Stimulated activated CD8-positive, alpha-beta memory T cell treated with anti-CD3 and anti-CD28 coated beads, Interleukin-7, amount 100 ng/mL, for 4 hours (primary cell): Measurements from ENCODE around the gene MRTFB.
"Not testable (repeated sequence)": the region's sequence is repeated elsewhere in the genome, so short reads cannot be mapped to it uniquely, and the experiment has no call there.

Experiments used
- DNase-seq, 2 donors: peaks; one replicate each; pipeline ENCODE4 v3.0.0-alpha.2; 2020; ENCODE audit warnings: low read depth in 2 of 2

Gene MRTFB

DNA sequence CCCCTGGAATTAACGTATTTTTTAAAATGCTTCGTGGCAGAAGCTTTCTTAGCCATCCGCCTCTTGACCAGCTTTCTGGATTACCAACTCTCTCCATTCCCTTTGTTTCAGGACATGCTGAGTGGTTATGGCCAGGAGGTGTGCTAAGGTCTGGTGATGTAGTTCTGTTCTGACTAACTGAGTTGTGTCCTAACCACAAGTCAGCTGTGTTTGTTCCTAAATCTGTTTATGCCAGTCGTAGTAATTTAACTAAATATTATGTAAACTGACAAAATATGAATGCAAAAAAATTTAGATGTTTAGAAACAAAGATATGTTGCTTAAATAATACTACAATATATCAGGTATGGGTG, 61.6 kb downstream of the MRTFB start:
- no peak for DNase-seq

DNA sequence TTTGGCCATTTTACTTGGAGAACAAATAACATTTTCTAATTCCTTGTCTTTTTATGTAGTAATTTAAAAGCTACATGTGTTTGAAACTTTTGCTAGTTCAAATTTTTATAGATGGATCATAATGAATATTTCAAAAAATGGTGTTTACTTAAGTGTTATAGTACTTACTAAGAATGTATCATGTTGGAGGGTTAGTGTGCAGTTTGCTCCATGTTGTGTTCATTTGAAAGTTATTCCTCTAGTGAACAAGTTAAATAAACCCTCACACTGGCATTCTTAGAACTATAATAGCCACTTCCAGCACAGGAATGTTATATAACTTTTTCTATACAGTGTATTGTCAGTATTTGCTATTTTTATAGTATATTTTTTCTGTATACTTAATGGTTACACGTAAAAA, 62.8 kb downstream of the MRTFB start:
- DNase-seq: no peak

DNA sequence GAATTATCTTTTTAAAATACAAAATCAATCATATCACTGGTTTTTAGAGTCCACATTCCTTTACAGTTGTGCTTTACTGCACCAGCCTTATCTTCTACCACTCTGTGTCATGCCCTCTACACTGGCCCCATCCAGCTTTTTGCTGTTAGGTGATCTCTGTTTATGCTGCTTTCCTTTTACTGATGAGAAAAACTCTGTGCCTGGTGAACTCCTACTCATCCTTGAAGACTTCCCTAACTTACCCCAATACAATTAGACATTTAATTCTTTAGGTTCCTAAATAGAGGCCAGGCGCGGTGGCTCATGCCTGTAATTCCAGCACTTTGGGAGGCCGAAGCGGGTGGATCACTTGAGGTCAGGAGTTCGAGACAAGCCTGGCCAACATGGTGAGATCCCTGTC, 64.6 kb downstream of the MRTFB start:
- DNase-seq: no peak

DNA sequence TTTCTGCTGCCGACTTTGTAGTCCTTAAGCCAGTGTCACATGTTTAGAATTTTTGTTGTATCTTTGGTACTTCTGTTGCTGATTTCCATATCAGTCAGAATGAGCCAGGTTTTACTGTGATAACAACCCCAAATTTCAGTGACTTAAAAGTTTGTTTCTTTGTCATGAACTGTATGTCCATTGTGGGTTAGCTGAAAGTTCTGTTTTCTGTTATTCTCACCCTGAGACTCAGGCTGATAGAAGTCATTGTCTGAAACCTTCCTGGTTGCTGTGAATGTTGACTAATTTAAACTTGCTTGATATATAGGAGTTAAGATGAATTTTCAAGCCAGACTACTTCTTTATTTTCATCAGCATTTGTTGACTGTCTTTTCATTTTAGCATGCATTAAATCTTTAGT, 68.8 kb downstream of the MRTFB start:
- no peak for DNase-seq

DNA sequence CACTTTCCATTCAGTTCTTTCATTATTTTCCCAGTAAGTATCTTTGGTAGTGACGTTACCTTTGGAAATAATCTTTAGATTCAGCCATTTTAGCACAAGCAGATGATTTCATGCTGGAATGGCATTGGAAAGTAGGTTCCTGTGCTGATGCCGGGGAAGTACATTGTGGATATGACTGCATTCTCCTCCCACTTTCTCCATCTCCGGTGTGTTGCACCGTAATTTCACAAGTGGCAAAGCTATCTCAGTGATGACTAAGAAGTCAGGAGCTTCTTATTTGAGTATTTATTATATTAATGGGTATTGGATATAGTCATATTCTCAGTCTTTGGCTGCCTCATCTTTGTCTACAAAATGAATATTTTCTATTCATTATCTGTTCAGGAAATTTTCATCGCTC, 69.8 kb downstream of the MRTFB start:
- DNase-seq: no peak

DNA sequence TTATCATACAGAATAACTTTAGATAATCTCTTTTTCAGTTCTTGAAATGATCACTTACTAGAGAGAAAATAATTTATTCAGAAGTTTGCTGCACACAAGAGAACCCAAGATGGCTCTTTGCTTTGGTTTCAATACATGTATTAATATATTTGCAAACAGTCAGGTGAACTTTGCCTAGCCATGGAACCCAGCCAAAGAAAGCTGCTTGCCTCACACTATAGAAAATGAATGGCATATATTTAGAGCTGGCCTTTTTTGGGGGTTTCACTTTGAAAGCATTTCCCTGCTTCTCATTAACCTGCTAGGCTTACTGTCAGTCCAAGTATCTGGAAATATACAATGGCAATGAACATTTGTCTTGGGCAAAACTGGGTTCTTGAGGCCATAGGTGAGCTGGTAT, 75.3 kb downstream of the MRTFB start:
- DNase-seq: no peak

DNA sequence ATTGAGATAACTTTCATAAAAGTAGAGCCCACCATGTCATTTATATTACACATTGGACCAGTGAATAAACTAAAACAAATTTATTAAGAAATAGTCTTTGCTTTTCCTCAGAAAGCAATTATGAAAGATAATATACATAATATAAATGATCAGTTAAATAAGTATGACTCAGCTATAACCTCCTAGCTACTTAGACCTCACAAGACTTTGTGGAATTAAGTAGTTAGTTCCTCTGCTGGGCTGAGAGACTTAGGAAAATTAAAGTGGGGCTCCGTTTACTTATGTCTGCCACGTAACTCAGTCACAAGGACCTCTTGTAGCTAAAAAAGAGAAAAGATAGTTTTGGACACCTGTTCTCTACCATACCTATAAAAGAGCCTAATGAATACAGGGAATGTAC, 76.9 kb downstream of the MRTFB start:
- no peak for DNase-seq

DNA sequence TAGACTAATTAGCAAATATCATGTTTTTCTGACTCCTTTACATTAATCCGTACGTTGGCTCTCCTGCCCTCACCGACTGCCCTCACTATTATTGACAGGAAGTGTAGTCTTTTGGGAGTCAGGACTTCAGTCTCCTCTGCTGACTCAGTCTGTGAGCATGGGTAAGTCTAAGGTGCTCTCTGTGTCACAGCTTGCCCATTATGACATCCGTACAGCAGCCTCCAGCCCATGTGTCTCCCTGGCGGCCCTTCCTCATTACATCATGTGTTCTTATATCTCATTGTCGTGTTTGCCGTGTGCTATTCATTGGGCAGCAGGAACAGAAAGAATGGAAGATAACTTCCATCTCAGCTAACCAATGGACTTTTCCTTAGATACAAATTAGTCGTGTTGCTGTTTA, 77.5 kb downstream of the MRTFB start:
- no peak for DNase-seq

DNA sequence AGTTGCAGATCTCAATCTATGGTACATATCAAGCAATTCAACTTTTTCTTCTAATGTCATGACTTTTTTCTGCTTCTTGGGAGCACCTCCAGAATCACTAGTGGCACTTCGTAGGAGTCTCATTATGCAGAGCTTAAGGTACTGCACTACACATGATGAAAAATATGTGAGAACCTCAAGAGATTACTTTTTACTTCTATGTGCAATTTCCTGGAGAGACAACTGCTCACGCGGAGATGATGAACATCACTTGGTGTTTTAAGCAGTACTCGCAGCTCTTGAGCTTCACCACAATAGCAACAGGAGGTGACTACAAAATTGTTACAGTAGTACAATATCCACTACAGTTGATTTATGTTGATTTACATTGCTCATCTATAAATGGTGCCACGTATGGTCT, 79.7 kb downstream of the MRTFB start:
- DNase-seq: no peak

DNA sequence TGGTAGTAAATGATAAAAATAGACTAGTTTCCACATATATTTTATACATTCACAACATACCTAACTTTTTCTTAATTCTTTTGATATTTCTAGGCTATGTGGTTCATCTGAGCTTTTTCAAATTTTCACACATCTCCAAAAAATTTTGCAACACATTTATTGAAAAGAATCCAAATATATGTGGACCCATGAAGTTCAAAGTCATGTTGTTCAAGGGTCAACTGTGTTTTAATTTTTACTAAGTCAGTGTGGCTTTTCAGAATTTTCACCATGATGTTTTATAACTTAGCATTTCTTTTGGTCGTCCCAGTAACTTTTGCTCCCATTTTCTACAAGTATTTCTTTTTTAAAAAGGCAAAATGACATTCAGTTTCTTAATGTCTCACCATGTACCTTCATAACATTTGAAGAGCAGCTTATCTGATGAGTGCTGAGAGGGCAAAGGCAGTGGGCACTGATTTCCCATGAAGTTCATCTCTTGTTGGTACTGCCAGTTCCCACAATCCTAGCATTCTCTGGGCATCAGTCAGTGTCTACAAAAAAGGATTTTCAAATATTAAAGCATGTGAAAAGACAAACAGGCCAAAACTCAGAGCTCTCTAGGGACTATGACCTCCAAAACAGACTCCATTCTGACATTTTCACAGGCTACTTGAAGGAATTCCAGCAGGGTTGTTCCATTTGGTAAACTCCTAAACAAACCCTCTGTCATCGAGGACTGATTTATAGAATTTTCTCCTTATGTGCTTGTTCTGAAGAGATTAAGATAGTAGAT, 80.3 kb downstream of the MRTFB start:
- DNase-seq: no peak

DNA sequence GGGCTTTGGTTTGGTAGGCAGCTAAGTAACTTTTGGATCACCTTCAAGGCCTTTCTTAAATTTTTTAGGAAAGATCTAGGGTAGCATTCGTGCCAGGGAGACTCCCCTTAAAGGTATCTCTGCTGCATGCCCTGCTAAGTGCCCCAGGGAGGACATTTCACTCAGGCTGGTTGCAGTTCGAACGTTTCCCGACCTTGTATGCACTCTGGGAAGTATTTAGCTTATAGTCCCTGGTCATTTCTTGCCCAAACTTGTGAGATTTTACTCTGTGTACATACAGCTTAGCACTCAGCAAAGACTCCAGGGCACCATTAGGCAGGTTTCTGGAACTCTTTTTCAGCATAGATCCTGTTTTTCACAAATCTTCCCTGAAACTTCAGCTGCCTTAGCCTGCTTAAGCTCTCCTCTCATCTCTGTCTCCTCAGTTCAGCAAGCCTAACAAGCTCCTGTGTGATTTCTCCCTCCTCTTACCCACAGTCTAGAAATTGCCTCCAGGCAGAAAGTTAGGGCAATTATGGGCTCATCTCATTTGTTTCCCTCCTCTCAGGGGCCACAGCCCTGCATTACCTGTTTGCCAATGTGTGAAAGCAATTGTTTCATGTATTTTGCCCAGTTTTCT, 84.6 kb downstream of the MRTFB start:
- DNase-seq: no peak

DNA sequence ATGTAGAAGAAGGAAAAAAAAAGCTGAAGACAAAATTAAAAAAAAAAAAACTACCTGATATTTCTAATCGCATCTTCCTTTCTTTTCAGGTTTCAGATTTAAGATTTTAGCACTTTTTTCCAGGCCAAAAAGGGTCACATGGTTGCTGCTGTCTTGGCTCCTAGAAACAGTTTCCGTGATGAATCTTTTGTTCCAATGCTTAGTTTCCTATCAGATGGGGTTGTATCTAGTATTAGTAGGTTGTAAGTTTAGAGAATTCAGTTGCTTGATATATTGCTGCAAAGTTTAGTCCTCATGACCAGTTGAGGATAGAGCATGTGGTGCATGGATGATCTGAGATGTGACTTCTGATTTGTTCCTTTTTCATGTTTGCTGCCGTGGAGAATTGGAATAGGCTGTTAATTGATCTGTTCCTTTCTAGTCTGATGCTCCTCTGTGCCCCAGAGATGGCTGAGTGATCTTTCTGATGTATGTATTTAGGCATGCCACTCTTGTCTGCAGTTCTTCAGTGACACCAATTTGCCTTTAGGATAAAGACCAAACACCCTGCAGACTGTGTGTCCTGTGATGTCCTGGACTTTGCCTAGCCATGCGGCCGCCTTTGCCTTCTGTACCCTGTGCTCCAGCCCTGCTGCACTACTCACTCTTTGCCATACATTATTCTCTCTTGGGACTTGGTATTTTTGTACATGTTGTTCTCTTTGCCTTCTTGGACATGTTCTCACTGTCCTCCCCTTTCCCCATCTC, 94.0 kb downstream of the MRTFB start:
- DNase-seq: no peak

DNA sequence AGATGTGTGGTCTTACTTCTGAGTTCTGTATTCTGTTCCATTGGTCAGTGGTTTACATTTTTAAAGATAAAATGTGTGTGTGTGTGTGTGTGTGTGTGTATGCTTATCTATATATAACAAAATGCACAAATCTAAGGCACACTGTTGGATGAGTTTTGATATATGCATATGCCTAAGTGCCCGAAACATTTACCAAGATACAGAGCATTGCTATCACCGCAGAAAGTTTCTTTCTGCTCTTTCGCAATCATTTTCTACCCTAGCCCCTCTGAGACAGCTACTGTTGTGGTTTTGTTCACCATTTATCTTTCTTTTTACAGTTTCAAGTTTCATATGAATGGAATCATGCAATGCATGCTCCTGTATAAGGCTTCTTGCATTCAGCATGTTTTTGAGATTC, 97.0 kb downstream of the MRTFB start:
- DNase-seq: no peak

DNA sequence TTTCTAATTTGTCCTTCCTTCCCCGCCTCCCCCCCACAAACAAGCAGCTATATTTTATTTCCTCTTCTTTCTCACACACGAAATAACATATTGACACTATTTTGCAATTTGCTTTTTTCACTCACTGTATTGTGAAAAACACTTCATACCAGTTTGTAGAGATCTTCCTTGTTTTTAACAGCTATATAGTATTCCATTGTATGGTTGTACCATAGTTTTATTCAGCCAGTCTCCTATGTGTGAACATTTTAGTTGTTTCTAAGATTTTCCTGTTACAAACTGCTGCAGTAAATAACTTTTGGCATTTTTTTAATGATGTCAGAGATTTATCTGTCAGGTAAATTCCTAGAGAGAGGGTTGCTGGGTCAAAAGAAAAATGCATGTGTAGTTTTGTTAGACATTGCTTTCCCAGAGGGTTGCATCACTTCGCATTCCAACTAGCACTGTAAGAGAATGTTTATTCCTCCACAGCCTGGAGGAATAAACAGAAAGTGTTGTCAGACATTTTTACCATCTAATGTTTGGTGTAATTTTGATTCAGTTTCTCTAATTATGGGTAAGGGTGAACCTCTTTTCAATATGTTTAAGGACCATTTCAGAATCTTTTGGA, 101.2 kb downstream of the MRTFB start:
- no peak for DNase-seq

DNA sequence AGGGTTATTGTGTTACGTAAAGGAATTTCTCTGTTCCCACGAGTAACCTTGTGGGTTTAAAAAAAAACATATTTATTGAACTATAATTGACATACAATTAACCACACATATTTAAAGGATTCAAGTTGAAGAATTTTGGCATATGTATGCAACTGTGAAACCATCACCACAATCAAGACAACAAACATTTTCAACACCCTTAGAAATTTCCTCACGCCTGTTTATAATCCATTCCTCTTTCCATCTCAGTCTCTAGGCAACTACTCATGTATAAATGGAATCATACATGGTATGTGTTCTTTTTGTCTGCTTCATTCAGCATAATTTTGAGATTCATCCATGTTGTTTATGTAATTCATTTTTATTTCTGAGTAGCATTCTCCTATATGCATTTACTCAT, 104.0 kb downstream of the MRTFB start:
- no peak for DNase-seq

DNA sequence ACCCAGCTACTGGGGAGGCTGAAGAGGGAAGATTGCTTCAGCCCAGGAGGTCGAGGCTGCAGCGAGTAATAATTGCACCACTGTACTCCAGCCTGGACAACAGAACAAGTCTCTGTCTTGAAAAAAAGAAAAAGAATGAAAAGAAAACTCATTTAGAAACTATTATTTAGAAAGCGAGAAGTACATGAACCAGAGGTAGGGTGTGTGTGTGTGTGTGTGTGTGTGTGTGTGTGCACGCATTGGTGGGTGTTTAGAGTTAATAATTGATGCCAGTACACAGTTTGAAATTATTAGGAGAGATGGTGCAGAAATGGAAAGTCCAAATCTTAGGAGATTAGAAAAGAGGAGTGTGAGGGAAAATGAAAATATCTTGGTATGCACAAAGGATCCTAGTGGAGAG, 106.6 kb downstream of the MRTFB start:
- no peak for DNase-seq

DNA sequence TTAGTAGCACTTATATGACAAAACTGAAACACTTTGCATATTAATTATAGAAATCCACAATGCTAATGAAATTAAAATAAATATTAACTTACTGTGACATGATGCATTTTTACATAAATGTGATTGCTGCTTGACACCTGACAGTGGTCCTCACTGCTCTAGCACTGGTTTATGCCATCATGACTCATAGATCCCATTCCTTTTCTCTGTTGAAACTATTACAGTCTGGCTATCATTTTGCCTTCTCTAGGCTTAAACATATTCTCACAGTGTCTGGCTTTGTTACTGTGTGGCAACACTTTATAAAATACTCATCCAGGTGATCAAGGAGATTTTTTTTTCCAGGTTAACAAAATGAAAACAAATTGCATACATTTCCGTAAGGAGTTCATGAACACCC, 108.0 kb downstream of the MRTFB start:
- DNase-seq: no peak

DNA sequence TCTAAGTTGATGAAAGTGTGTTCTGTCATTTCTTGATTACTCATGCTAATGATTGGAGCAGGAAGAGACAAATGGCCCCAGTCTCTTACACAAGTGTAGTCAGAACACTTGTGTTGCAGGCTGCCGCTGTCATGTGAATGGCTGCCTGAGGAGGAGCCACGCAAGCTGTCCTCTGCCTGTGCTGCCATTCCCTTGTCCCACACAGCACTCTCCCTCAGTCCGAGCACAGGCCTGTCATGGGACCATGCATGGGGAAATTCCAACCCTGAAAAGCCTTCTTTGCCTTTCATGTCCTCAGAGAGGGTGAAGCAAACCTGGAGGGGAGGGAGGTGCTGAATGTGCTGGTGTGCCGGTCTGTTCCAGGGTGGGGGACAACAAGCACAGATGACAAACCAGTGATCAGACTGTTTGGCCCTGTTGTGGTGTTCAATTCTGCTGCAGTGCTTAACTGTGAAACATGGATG, 109.4 kb downstream of the MRTFB start:
- DNase-seq: no peak

DNA sequence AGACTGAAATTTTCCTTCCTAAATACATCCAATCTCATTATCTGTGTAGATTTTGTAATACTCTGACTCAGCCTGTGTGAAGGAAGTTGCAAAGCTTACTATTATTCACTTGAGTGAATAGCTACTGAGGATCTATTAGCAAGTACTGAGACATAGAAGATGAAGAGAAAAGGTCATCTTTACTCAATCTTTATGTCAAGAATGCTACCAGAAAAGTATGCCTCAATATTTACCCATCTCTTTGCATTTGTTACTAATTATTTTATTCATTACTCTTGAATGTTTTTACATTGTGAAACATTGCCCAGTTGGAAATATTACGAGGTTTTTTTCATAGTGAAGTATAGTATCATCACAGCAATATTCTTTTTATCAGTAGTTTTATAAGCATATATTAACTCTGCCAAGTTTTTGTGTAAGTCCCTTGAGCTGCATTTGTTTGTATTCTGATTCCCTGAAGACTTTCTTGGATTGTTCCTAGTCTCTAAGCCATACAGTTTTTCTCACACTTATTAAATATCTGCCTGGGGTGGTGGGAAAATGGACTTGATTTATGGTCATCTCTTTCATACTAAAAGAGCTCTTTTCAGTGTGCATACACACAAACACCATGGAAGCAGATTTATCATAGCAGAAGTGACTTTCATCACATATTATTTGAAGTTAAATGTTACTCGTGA, 110.4 kb downstream of the MRTFB start:
- DNase-seq: no peak

DNA sequence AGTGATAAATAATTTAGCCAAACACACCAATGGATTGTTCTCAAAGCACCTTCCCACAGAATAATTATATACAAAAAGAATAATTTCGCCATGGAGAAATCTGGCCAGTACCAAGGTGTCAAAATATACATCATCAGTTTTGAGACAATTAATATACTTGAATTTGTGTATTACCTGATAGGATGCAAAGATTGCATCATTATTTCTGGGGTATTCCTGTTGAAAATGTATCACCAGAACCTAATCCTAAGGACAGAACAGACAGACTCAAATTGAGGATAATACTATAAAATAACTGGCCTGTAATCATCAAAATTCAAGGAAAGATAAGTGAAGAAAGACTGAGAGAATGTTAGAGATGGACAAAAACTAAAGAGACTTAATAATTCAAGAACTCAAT, 111.9 kb downstream of the MRTFB start:
- DNase-seq: no peak

DNA sequence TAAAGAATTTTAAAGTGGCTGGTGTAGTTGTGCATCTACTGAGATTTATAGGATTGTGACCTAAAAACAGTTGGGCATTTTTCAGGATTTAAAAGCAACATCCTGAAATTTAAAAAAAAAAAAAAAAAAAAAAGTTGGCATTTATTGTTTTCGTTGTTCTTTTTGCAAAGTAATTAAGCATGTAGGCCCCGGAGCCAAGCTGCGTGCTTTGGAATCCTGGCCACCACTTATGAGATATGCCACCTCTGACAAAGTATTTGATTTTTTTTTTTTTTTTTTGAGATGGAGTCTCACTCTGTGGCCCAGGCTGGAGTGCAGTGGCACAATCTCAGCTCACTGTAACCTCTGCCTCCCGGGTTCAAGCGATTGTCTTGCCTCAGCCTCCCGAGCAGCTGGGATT, 112.8 kb downstream of the MRTFB start:
- DNase-seq: not testable (repeated sequence)
